Liver (tissue), 3 donors: ENCODE measurements around the gene C16orf92.

Experiments used
- TAF1 ChIP-seq: conservative IDR thresholded peaks from 2 replicates; pipeline ENCODE4 v1.6.1; 2016; ENCODE audit warnings: antibody characterized with exemption, mild to moderate bottlenecking
- TF ChIP-seq, protein P1 (sequence below): fragments of 150-350 bp; IDR thresholded peaks from 2 replicates; pipeline ENCODE4 v1.5.1; 2017; ENCODE audit warnings: improper control_type of control experiment, low read depth, low read length; ENCODE audit not compliant: missing input control
- TF ChIP-seq, protein P2 (sequence below): IDR thresholded peaks from 2 replicates; pipeline ENCODE4 v1.6.1; 2016; ENCODE audit warnings: antibody characterized with exemption
- TF ChIP-seq, protein P3 (sequence below): IDR thresholded peaks from 2 replicates; pipeline ENCODE4 v1.6.1; 2016; ENCODE audit warnings: antibody characterized with exemption
- donor health status: healthy.
- donor health status: healthy.

DNA sequence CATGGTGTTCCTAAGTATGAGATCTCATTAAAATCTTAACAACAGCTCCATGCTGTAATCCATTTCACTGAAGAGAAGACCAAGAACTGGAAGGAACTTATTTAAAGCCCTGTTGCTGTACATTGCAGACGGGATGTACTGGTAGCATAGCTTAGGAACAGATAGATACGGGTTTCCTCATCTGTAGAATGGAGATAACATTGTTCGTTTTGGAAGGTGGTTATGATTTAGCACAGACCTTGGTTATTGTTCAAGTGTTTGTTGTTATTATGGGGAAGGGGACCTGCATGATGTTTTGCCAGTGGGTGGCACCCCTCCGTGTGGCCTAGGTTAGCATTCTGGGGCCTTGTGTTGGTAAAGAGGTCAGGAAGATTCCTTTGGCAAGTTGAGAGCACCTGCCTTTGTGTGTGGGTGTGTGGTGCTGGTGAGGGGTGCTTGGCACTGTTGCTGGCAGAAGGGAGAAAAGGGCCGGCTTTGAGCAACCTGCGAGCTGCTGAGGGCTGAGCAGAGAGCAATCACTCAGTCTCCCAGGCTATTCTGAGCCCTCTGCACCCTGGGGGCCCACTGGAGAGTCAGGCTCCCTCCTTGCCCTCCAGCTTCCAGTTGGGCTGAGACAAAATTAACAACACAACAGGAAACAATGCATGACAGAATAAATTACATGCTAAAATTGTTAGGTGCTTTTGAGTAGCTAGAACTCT lies 47.0 kb upstream of the C16orf92 start:
- TF ChIP-seq, protein P1, sequence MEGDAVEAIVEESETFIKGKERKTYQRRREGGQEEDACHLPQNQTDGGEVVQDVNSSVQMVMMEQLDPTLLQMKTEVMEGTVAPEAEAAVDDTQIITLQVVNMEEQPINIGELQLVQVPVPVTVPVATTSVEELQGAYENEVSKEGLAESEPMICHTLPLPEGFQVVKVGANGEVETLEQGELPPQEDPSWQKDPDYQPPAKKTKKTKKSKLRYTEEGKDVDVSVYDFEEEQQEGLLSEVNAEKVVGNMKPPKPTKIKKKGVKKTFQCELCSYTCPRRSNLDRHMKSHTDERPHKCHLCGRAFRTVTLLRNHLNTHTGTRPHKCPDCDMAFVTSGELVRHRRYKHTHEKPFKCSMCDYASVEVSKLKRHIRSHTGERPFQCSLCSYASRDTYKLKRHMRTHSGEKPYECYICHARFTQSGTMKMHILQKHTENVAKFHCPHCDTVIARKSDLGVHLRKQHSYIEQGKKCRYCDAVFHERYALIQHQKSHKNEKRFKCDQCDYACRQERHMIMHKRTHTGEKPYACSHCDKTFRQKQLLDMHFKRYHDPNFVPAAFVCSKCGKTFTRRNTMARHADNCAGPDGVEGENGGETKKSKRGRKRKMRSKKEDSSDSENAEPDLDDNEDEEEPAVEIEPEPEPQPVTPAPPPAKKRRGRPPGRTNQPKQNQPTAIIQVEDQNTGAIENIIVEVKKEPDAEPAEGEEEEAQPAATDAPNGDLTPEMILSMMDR, result no peak
- TF ChIP-seq, protein P2, sequence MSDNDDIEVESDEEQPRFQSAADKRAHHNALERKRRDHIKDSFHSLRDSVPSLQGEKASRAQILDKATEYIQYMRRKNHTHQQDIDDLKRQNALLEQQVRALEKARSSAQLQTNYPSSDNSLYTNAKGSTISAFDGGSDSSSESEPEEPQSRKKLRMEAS, result no peak
- TF ChIP-seq, protein P3, sequence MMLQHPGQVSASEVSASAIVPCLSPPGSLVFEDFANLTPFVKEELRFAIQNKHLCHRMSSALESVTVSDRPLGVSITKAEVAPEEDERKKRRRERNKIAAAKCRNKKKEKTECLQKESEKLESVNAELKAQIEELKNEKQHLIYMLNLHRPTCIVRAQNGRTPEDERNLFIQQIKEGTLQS, result no peak
- TF ChIP-seq TAF1, result no peak
